Measurements from ENCODE around the gene DBNDD2. TPM values are rescaled to one million over a fixed set of nuclear protein-coding genes. Genes with fewer than 3 reads are reported as not detected.

Gene DBNDD2
- total and polyA plus RNA-seq, 11 donors: 209 to 423 (median 346) TPM

DNA sequence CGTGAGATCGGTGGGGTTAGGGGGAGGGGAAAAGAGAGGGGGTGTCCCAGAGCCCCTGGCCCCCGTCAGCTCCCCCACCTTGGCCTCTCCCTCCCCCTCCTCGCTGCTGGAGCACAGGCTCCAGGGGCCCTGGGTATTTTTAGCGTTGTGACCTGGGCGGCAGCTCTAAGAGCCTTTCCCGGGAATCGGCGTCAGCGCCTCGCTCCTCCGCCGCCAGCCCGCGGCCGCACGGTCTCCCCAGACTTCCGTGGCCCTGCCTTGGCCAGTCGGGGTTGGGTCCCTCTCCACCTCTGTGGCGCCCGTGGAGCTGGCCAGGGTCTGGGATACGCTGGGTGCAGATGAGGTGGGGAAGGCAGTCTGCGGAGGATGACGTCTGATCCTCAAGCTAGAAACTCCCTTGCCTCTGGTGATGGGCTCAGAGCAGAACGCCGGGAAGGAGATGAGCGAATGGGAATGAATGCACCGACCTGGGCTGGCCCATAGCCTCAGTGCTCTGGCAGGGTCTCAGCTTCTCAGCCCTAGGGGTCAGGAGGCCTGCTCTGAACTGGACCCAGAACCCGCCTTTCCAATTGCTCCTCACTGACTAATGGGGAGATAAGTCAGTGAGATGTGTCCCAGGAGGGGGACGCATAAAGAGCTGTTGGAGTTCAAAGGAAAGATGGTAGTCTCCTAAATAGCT, 883 bp upstream of the DBNDD2 start:
- WGBS, 4 donors: 6 to 14% (median 10%) methylated on average over 17 to 30 of the region's 30 CpGs
- ATAC-seq: peak; percentile 45 to 64 (median 60)
- H3K4me1 ChIP-seq: peaks cover 0 to 56% (median 31%) of the 10 kb centered on the region in 12 donors

DNA sequence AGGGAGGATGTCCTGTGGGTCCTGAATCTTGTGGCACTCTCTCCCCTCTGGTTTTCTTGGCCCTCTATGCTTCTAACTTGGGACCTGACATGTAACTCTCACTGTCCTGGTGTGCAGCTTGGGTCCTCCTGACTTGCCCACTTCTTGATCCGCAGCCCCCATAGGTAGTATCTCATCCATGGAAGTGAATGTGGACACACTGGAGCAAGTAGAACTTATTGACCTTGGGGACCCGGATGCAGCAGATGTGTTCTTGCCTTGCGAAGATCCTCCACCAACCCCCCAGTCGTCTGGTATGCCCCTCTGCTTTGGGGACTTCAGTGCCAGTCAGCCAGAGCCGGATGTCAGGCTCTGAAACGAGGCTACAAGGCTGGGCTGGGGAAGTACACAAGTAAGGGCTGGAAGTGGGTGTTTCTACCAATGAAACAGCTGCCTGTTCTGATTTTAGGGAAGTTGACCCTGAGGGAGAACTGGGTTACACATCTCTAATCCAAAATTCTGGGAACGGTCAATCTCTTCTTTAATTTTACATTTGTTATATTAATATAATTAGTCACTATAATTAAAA, 641 bp downstream of the DBNDD2 start:
- intact Hi-C loops (cut with DNase I): loop anchor here in 4 of 10 donors (5.0 kb wide), 2 partner anchors 36 to 66 kb away; no protein-coding TSS in a partner anchor
- peaks cover 0 to 56% (median 31%) of the 10 kb centered on the region in 12 donors for H3K4me1 ChIP-seq
- DNase-seq: peak in 2 of 5 donors; percentile 38 to 39

More for the DNA sequence above, 883 bp upstream of the DBNDD2 start:
- H3K9me3 ChIP-seq: no peaks in the 10 kb centered on the region
- H3K27ac ChIP-seq: peak overlapping the region; percentile 96 to 100 (median 99)
- peaks cover 0 to 40% (median 28%) of the 10 kb centered on the region in 9 donors for H3K36me3 ChIP-seq
- intact Hi-C loops (cut with DNase I): loop anchor here in 6 of 10 donors (2.0 to 5.0 kb wide), 4 partner anchors 30 to 65 kb away; partner anchors contain the start of gene SYS1 (in 2 of the 6)
- TF ChIP-seq, protein P1, sequence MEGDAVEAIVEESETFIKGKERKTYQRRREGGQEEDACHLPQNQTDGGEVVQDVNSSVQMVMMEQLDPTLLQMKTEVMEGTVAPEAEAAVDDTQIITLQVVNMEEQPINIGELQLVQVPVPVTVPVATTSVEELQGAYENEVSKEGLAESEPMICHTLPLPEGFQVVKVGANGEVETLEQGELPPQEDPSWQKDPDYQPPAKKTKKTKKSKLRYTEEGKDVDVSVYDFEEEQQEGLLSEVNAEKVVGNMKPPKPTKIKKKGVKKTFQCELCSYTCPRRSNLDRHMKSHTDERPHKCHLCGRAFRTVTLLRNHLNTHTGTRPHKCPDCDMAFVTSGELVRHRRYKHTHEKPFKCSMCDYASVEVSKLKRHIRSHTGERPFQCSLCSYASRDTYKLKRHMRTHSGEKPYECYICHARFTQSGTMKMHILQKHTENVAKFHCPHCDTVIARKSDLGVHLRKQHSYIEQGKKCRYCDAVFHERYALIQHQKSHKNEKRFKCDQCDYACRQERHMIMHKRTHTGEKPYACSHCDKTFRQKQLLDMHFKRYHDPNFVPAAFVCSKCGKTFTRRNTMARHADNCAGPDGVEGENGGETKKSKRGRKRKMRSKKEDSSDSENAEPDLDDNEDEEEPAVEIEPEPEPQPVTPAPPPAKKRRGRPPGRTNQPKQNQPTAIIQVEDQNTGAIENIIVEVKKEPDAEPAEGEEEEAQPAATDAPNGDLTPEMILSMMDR (IDR thresholded peaks at IDR 0.05): no peak
- TF ChIP-seq POLR2A (IDR thresholded peaks at IDR 0.05): peak in 1 of 2 donors; percentile 69
- H3K4me3 ChIP-seq: peak overlapping the region; percentile 69 to 98 (median 84)
- peaks cover 0 to 5% (median 0%) of the 10 kb centered on the region in 9 donors for H3K27me3 ChIP-seq
- DNase-seq: peak; percentile 77 to 89 (median 80)

DNA sequence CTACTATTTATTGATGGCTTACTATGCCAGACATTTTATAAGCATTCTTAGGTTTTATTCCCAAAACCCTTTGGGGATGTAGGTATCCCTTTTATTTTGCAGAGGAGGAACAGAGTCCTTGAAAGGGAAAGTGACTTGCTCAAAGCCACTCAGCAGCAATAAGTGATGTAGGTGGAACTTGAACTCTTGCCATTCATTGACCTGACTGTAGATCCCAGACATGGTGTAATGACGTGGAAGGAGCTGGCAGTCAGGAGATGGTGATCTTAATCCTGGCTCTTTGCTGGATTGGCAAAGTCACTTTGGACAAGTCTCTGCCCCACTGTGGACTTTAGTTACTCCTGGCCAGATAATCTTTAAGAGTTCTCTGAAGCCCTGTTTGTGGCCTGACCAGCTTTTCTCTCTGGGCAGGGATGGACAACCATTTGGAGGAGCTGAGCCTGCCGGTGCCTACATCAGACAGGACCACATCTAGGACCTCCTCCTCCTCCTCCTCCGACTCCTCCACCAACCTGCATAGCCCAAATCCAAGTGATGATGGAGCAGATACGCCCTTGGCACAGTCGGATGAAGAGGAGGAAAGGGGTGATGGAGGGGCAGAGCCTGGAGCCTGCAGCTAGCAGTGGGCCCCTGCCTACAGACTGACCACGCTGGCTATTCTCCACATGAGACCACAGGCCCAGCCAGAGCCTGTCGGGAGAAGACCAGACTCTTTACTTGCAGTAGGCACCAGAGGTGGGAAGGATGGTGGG, 1.6 kb downstream of the DBNDD2 start:
- Histone ChIP-seq H3K4me3 (peak overlapping the region in 10 of 12 donors; percentile 69 to 98 (median 88)), H3K36me3 (peaks cover 0 to 45% (median 34%) of the 10 kb centered on the region in 9 donors), H3K4me1 (peaks cover 0 to 56% (median 31%) of the 10 kb centered on the region in 12 donors), H3K27me3 (peaks cover 0 to 5% (median 0%) of the 10 kb centered on the region in 9 donors), H3K9me3 (no peaks in the 10 kb centered on the region), H3K27ac (peak overlapping the region in 11 of 12 donors; percentile 96 to 100 (median 99))
- intact Hi-C loops (cut with DNase I): loop anchor here in 5 of 10 donors (5.0 to 10.0 kb wide), 3 partner anchors 37 to 445 kb away; partner anchors contain the start of genes STK4 (in 1 of the 5) and TOMM34 (in 1 of the 5)
- TF ChIP-seq, protein P1 (IDR thresholded peaks at IDR 0.05): no peak
- TF ChIP-seq POLR2A (IDR thresholded peaks at IDR 0.05): no peak
- 67 to 78% (median 73%) methylated on average over 7 of the region's 7 CpGs for WGBS, 4 donors
- ATAC-seq: peak in 1 of 4 donors; percentile 1
- DNase-seq: peak in 1 of 5 donors; percentile 39

More for the DNA sequence above, 641 bp downstream of the DBNDD2 start:
- Histone ChIP-seq H3K36me3 (peaks cover 0 to 45% (median 34%) of the 10 kb centered on the region in 9 donors), H3K4me3 (peak overlapping the region; percentile 3 to 98 (median 84)), H3K27me3 (peaks cover 0 to 5% (median 0%) of the 10 kb centered on the region in 9 donors), H3K27ac (peak overlapping the region; percentile 86 to 100 (median 99)), H3K9me3 (no peaks in the 10 kb centered on the region)
- no peak for ATAC-seq
- WGBS, 4 donors: 44 to 50% (median 44%) methylated on average over 7 of the region's 7 CpGs
- TF ChIP-seq POLR2A (IDR thresholded peaks at IDR 0.05): no peak
- TF ChIP-seq, protein P1 (IDR thresholded peaks at IDR 0.05): no peak

Measured in heart left ventricle (tissue), 16 donors.